K562 (cell line): ENCODE results near the gene BCL10. TPM values are rescaled to one million over a fixed set of nuclear protein-coding genes. Genes with fewer than 3 reads are reported as not detected.
A peak's percentile ranks its signal among the peaks of the same experiment; 100 is the strongest.

Experiments
- CEBPG ChIP-seq, 3 experiments: fragments of 200-800 bp in 1 of 3; sonication (Bioruptor generic) in 1 of 3; sonication (generic) in 1 of 3; formaldehyde crosslinking in 1 of 3; IDR thresholded peaks in 2 of 3; conservative IDR thresholded peaks in 1 of 3; 2 replicates each; pipeline versions ENCODE4 v1.6.1 to v1.8.0; 2016 to 2022; ENCODE audit warnings: missing compliant biosample characterization in 2 of 3, missing genetic modification characterization in 2 of 3, mild to moderate bottlenecking in 1 of 3, missing genetic modification reagents in 1 of 3
- DDX20 ChIP-seq: fragments of 450-650 bp; IDR thresholded peaks from 2 replicates; pipeline ENCODE4 v1.6.1; 2016; ENCODE audit warnings: missing genetic modification characterization, low read depth, mild to moderate bottlenecking, missing compliant biosample characterization, moderate library complexity
- EGR1 ChIP-seq: fragments of 450-650 bp; conservative IDR thresholded peaks from 2 replicates; pipeline ENCODE4 v1.6.1; 2017; ENCODE audit warnings: mild to moderate bottlenecking
- FOS ChIP-seq: IDR thresholded peaks from 3 replicates; pipeline ENCODE4 v1.6.1; 2011; ENCODE audit not compliant: insufficient read length; ENCODE audit errors: extremely low read depth
- FOXJ2 ChIP-seq: fragments of 200-800 bp; sonication (Bioruptor generic); IDR thresholded peaks from 2 replicates; pipeline ENCODE4 v1.6.1; 2016; ENCODE audit warnings: missing genetic modification characterization, missing compliant biosample characterization
- FOXJ3 ChIP-seq: sonication (generic); formaldehyde crosslinking; IDR thresholded peaks from 2 replicates; pipeline ENCODE4 v1.4.0; 2020; ENCODE audit warnings: mild to moderate bottlenecking, missing genetic modification reagents
- HOXB6 ChIP-seq: fragments of 250-450 bp; sonication (Bioruptor Pico); IDR thresholded peaks from 2 replicates; pipeline ENCODE4 v1.5.1; 2022; ENCODE audit warnings: mild to moderate bottlenecking, borderline replicate concordance
- JUND ChIP-seq, 2 experiments: IDR thresholded peaks; 2 replicates in 1 of 2; 3 replicates in 1 of 2; pipeline ENCODE4 v1.6.1; 2011; ENCODE audit warnings: borderline replicate concordance in 2 of 2, low read depth in 2 of 2, low read length in 2 of 2, improper control_type of control experiment in 1 of 2, missing biosample characterization in 1 of 2, missing genetic modification characterization in 1 of 2, missing genetic modification reagents in 1 of 2
- KAT2B ChIP-seq: IDR thresholded peaks from one replicate; pipeline ENCODE4 v1.6.1; 2012; ENCODE audit warnings: low read depth, mild to moderate bottlenecking, control low read depth, inconsistent platforms, low read length, moderate library complexity
- KLF13 ChIP-seq: fragments of 450-650 bp; IDR thresholded peaks from 2 replicates; pipeline ENCODE4 v1.6.1; 2016; ENCODE audit warnings: missing genetic modification characterization, low read depth, mild to moderate bottlenecking, missing compliant biosample characterization, moderate library complexity, borderline replicate concordance
- POLR2H ChIP-seq: IDR thresholded peaks from 2 replicates; pipeline ENCODE4 v1.6.1; 2016; ENCODE audit warnings: missing genetic modification characterization, low read depth, mild to moderate bottlenecking, control low read depth, missing compliant biosample characterization, moderate library complexity
- POU5F1 ChIP-seq: fragments of 150-350 bp; IDR thresholded peaks from 2 replicates; pipeline ENCODE4 v1.6.1; 2014; ENCODE audit warnings: borderline replicate concordance, low read length, low read depth, mild to moderate bottlenecking; ENCODE audit not compliant: partially characterized antibody
- TEAD2 ChIP-seq: fragments of 450-650 bp; IDR thresholded peaks from 2 replicates; pipeline ENCODE4 v1.6.1; 2016; ENCODE audit warnings: missing genetic modification characterization, control low read depth, missing compliant biosample characterization
- TEAD4 ChIP-seq, 2 experiments: sonication (generic) in 1 of 2; formaldehyde crosslinking in 1 of 2; IDR thresholded peaks; 2 replicates each; pipeline versions ENCODE4 v1.6.1 to v1.8.0; 2012 to 2022; ENCODE audit warnings: borderline replicate concordance in 1 of 2, inconsistent platforms in 1 of 2, low read length in 1 of 2, mild to moderate bottlenecking in 1 of 2, missing genetic modification reagents in 1 of 2
- THRAP3 ChIP-seq: fragments of 450-650 bp; IDR thresholded peaks from 2 replicates; pipeline ENCODE4 v1.6.1; 2016; ENCODE audit warnings: mild to moderate bottlenecking, inconsistent platforms, borderline replicate concordance
- ZNF766 ChIP-seq: fragments of 200-800 bp; sonication (Bioruptor generic); conservative IDR thresholded peaks from 2 replicates; pipeline ENCODE4 v1.6.1; 2016; ENCODE audit warnings: missing genetic modification characterization, missing compliant biosample characterization
- ZNF79 ChIP-seq: fragments of 250-450 bp; sonication (Bioruptor Pico); IDR thresholded peaks from 2 replicates; pipeline ENCODE4 v1.4.0; 2020; ENCODE audit warnings: low read depth, mild to moderate bottlenecking, moderate library complexity
- polyA plus RNA-seq, 8 experiments: library from polyadenylated mRNA; depleted of rRNA in 4 of 8; stranded (reverse) in 5 of 8; unstranded in 3 of 8; fragments of >200 nt; fragmentation: Nextera tagmentation in 2 of 8; fragmentation: Illumina TruSeq in 1 of 8; extraction: Ambion mirVana in 2 of 8; extraction: Trizol in 1 of 8; gene quantifications; 2 replicates each; pipeline versions ENCODE4 v1.2.1 to v1.2.3, GENCODE V29; 2011 to 2014; ENCODE audit warnings: inconsistent platforms in 1 of 8, missing spikeins in 1 of 8
- total RNA-seq, 7 experiments: library from RNA; depleted of rRNA in 6 of 7; stranded (reverse); fragments of >200 nt in 6 of 7; fragmentation: Illumina TruSeq in 2 of 7; extraction: Trizol in 2 of 7; gene quantifications; 2 replicates each; pipeline versions ENCODE4 v1.2.1 to v1.2.3, GENCODE V29; 2011 to 2021; ENCODE audit warnings: low replicate concordance in 1 of 7
- TF ChIP-seq, protein P1 (sequence below): sonication (generic); formaldehyde crosslinking; IDR thresholded peaks from 2 replicates; pipeline ENCODE4 v1.8.1; 2023; ENCODE audit warnings: mild to moderate bottlenecking, missing genetic modification reagents
- TF ChIP-seq, protein P2 (sequence below): sonication (generic); formaldehyde crosslinking; IDR thresholded peaks from 2 replicates; pipeline ENCODE4 v1.8.0; 2022; ENCODE audit warnings: missing genetic modification reagents, mild to moderate bottlenecking, borderline replicate concordance
- TF ChIP-seq, protein P3 (sequence below): sonication (generic); formaldehyde crosslinking; IDR thresholded peaks from 2 replicates; pipeline ENCODE4 v1.8.0; 2022; ENCODE audit warnings: mild to moderate bottlenecking, missing genetic modification reagents
- TF ChIP-seq, protein P4 (sequence below): fragments of 250-450 bp; sonication (Bioruptor Pico); IDR thresholded peaks from 2 replicates; pipeline ENCODE4 v1.8.0; 2022; ENCODE audit warnings: inconsistent platforms

Gene BCL10
- total and polyA plus RNA-seq, 9 of the 15 experiments (the other 6 are each of a cell fraction or from before 2014, with no cell fraction given) = 8.0 to 19.4 (median 12.3) TPM

DNA sequence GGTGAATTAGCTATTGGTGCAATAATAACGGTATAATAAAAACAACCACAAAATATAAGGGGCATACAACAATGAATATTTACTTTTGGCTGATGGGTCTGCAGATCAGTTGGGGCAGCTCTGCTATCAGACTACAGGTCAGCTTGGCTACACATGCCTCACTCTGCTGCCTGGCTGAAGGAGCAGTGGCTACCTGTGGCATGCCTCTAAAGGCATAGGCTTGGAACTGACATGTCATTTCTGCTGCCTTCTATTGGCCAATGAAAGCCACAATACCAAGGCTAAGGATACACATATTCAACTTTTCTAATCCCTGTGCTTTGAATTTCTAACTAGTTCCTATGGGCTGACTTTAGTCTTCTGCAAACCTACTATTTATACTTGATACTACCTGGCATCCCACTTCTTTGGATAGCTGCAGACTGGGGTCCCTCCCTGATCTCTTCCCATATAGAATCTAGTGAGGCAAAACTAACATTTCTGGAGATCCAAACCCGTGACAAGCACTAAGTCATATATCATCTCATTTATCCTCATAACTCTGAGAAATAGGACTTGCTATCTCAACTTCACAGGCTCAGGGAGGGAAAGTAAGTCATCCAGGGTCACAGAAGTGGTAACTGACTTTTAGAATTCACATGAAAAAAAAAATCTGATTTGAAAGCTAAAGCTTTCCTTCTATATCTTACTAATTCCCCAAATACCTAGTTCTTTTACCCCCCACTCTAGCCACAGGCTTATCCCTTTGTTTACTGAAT is 56.4 kb downstream of the BCL10 start (continued):
- TF ChIP-seq CEBPG (CRISPR knock-in tag; IDR thresholded peaks at IDR 0.05) = no peak
- no peak for TF ChIP-seq CEBPG (tag; conservative IDR thresholded peaks at IDR 0.05 in 1 of 2, IDR thresholded peaks at IDR 0.05 in 1 of 2)
- TF ChIP-seq, protein P1, sequence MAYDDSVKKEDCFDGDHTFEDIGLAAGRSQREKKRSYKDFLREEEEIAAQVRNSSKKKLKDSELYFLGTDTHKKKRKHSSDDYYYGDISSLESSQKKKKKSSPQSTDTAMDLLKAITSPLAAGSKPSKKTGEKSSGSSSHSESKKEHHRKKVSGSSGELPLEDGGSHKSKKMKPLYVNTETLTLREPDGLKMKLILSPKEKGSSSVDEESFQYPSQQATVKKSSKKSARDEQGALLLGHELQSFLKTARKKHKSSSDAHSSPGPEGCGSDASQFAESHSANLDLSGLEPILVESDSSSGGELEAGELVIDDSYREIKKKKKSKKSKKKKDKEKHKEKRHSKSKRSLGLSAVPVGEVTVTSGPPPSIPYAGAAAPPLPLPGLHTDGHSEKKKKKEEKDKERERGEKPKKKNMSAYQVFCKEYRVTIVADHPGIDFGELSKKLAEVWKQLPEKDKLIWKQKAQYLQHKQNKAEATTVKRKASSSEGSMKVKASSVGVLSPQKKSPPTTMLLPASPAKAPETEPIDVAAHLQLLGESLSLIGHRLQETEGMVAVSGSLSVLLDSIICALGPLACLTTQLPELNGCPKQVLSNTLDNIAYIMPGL (CRISPR knock-in tag) = no peak
- TF ChIP-seq POU5F1 = no peak
- no peak for TF ChIP-seq KLF13
- no peak for TF ChIP-seq ZNF79 (CRISPR knock-in tag)
- TF ChIP-seq, protein P2, sequence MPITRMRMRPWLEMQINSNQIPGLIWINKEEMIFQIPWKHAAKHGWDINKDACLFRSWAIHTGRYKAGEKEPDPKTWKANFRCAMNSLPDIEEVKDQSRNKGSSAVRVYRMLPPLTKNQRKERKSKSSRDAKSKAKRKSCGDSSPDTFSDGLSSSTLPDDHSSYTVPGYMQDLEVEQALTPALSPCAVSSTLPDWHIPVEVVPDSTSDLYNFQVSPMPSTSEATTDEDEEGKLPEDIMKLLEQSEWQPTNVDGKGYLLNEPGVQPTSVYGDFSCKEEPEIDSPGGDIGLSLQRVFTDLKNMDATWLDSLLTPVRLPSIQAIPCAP (CRISPR knock-in tag) = no peak
- TF ChIP-seq TEAD4 (IDR thresholded peaks at IDR 0.05; ENCODE audit: low read length) = peak; percentile 85
- no peak for TF ChIP-seq TEAD4 (CRISPR knock-in tag; IDR thresholded peaks at IDR 0.05; ENCODE audit: borderline replicate concordance)
- no peak for TF ChIP-seq DDX20
- no peak for TF ChIP-seq KAT2B
- TF ChIP-seq FOXJ3 (CRISPR knock-in tag) = no peak
- no peak for TF ChIP-seq POLR2H
- no peak for TF ChIP-seq EGR1
- TF ChIP-seq, protein P3, sequence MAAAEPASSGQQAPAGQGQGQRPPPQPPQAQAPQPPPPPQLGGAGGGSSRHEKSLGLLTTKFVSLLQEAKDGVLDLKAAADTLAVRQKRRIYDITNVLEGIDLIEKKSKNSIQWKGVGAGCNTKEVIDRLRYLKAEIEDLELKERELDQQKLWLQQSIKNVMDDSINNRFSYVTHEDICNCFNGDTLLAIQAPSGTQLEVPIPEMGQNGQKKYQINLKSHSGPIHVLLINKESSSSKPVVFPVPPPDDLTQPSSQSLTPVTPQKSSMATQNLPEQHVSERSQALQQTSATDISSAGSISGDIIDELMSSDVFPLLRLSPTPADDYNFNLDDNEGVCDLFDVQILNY (CRISPR knock-in tag) = no peak
- peak; percentile 44; the same call in 1 of the 2 replicates for TF ChIP-seq JUND (IDR thresholded peaks at IDR 0.05; ENCODE audit: borderline replicate concordance, low read depth, low read length)
- TF ChIP-seq JUND (tag; IDR thresholded peaks at IDR 0.05; ENCODE audit: borderline replicate concordance, low read depth, low read length) = peak; percentile 4; the same call in 1 of the 3 replicates
- TF ChIP-seq, protein P4, sequence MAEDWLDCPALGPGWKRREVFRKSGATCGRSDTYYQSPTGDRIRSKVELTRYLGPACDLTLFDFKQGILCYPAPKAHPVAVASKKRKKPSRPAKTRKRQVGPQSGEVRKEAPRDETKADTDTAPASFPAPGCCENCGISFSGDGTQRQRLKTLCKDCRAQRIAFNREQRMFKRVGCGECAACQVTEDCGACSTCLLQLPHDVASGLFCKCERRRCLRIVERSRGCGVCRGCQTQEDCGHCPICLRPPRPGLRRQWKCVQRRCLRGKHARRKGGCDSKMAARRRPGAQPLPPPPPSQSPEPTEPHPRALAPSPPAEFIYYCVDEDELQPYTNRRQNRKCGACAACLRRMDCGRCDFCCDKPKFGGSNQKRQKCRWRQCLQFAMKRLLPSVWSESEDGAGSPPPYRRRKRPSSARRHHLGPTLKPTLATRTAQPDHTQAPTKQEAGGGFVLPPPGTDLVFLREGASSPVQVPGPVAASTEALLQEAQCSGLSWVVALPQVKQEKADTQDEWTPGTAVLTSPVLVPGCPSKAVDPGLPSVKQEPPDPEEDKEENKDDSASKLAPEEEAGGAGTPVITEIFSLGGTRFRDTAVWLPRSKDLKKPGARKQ (CRISPR knock-in tag) = no peak
- no peak for TF ChIP-seq HOXB6 (CRISPR knock-in tag)
- TF ChIP-seq ZNF766 (CRISPR knock-in tag) = no peak
- TF ChIP-seq FOS = no peak
- peak; percentile 65; the same call in 1 of the 2 replicates for TF ChIP-seq FOXJ2 (tag)
- TF ChIP-seq TEAD2 (tag) = no peak
- TF ChIP-seq THRAP3 = no peak
